Activated naive CD8-positive, alpha-beta T cell treated with anti-CD3 and anti-CD28 coated beads for 36 hours (primary cell): ENCODE measurements around the gene IQUB. TPM values are rescaled to one million over a fixed set of nuclear protein-coding genes. Genes with fewer than 3 reads are reported as not detected.
"Not testable (repeated sequence)": the region's sequence is repeated elsewhere in the genome, so short reads cannot be mapped to it uniquely, and the experiment has no call there.

Experiments
- DNase-seq: peaks from one replicate; pipeline ENCODE4 v3.0.0; 2021
- H3K27ac Mint-ChIP-seq: one replicate; pipeline ENCODE4 v1.8.0; 2022; ENCODE audit warnings: mild to moderate bottlenecking, moderate library complexity, mixed read lengths
- H3K27me3 Mint-ChIP-seq: one replicate; pipeline ENCODE4 v1.8.0; 2022; ENCODE audit warnings: mild to moderate bottlenecking, mixed read lengths
- H3K36me3 Mint-ChIP-seq: one replicate; pipeline ENCODE4 v1.8.0; 2021; ENCODE audit warnings: mild to moderate bottlenecking, mixed read lengths
- H3K4me1 Mint-ChIP-seq: one replicate; pipeline ENCODE4 v1.8.0; 2021; ENCODE audit warnings: mixed read lengths
- H3K4me3 Mint-ChIP-seq: one replicate; pipeline ENCODE4 v1.8.0; 2022; ENCODE audit warnings: mild to moderate bottlenecking, moderate library complexity, mixed read lengths
- H3K9me3 Mint-ChIP-seq: one replicate; pipeline ENCODE4 v1.8.0; 2022; ENCODE audit warnings: mixed read lengths
- total RNA-seq, 2 experiments: library from RNA; stranded (reverse); gene quantifications; one replicate each; pipeline ENCODE4 v1.2.3, GENCODE V29; 2021

Gene IQUB
- total RNA-seq, 2 experiments from 2014 or later = 0.06 TPM; not detected in 1

- peaks cover 2% of the 10 kb centered on the region for H3K9me3 Mint-ChIP-seq
- no peak overlapping the region for H3K27ac Mint-ChIP-seq
- no peaks in the 10 kb centered on the region for H3K36me3 Mint-ChIP-seq
- DNase-seq = no peak
- no peak overlapping the region for H3K4me3 Mint-ChIP-seq
- H3K27me3 Mint-ChIP-seq = peaks cover 21% of the 10 kb centered on the region
- H3K4me1 Mint-ChIP-seq = no peaks in the 10 kb centered on the region
These were observed 49.2 kb downstream of the IQUB start for GRCh38 chr7:123485187-123485586.

- Mint-ChIP-seq H3K4me3 (no peak overlapping the region), H3K4me1 (no peaks in the 10 kb centered on the region), H3K27me3 (peaks cover 20% of the 10 kb centered on the region), H3K27ac (no peak overlapping the region), H3K9me3 (no peaks in the 10 kb centered on the region), H3K36me3 (no peaks in the 10 kb centered on the region)
- DNase-seq = no peak
These were observed 50.2 kb downstream of the IQUB start for GRCh38 chr7:123484199-123484598.

- Mint-ChIP-seq H3K4me3 (no peak overlapping the region), H3K9me3 (peaks cover 5% of the 10 kb centered on the region), H3K27ac (no peak overlapping the region), H3K27me3 (peaks cover 30% of the 10 kb centered on the region), H3K4me1 (no peaks in the 10 kb centered on the region), H3K36me3 (no peaks in the 10 kb centered on the region)
- no peak for DNase-seq
These were observed 54.3 kb downstream of the IQUB start for GRCh38 chr7:123480107-123480506.

GRCh38 chr7:123478056-123478455, 56.3 kb downstream of the IQUB start:
- H3K27ac Mint-ChIP-seq, DNase-seq, H3K4me1 Mint-ChIP-seq, H3K9me3 Mint-ChIP-seq, H3K4me3 Mint-ChIP-seq, H3K36me3 Mint-ChIP-seq: not testable (repeated sequence)
- peaks cover 33% of the 10 kb centered on the region for H3K27me3 Mint-ChIP-seq

GRCh38 chr7:123472750-123473445, 61.5 kb downstream of the IQUB start:
- no peak overlapping the region for H3K4me3 Mint-ChIP-seq
- H3K9me3 Mint-ChIP-seq = peaks cover 5% of the 10 kb centered on the region
- DNase-seq = no peak
- no peaks in the 10 kb centered on the region for H3K36me3 Mint-ChIP-seq
- no peaks in the 10 kb centered on the region for H3K4me1 Mint-ChIP-seq
- no peak overlapping the region for H3K27ac Mint-ChIP-seq
- H3K27me3 Mint-ChIP-seq = peaks cover 18% of the 10 kb centered on the region

GRCh38 chr7:123472327-123472726, 62.1 kb downstream of the IQUB start:
- DNase-seq = no peak
- Mint-ChIP-seq H3K27me3 (peaks cover 12% of the 10 kb centered on the region), H3K9me3 (peaks cover 3% of the 10 kb centered on the region), H3K4me1 (no peaks in the 10 kb centered on the region), H3K4me3 (no peak overlapping the region), H3K27ac (no peak overlapping the region), H3K36me3 (no peaks in the 10 kb centered on the region)

GRCh38 chr7:123468303-123468702, 66.1 kb downstream of the IQUB start:
- H3K27ac Mint-ChIP-seq = no peak overlapping the region
- H3K27me3 Mint-ChIP-seq = peaks cover 5% of the 10 kb centered on the region
- no peaks in the 10 kb centered on the region for H3K4me1 Mint-ChIP-seq
- H3K4me3 Mint-ChIP-seq = no peak overlapping the region
- no peaks in the 10 kb centered on the region for H3K9me3 Mint-ChIP-seq
- DNase-seq = no peak
- no peaks in the 10 kb centered on the region for H3K36me3 Mint-ChIP-seq

GRCh38 chr7:123463890-123464289, 70.5 kb downstream of the IQUB start:
- Mint-ChIP-seq H3K9me3 (no peaks in the 10 kb centered on the region), H3K27me3 (peaks cover 13% of the 10 kb centered on the region), H3K4me1 (no peaks in the 10 kb centered on the region)

GRCh38 chr7:123460616-123461015, 73.8 kb downstream of the IQUB start:
- Mint-ChIP-seq H3K4me1 (no peaks in the 10 kb centered on the region), H3K36me3 (no peaks in the 10 kb centered on the region), H3K4me3 (no peak overlapping the region), H3K9me3 (no peaks in the 10 kb centered on the region), H3K27me3 (peaks cover 13% of the 10 kb centered on the region), H3K27ac (no peak overlapping the region)
- DNase-seq = no peak

More at GRCh38 chr7:123463890-123464289, 70.5 kb downstream of the IQUB start:
- Mint-ChIP-seq H3K36me3 (no peaks in the 10 kb centered on the region), H3K27ac (no peak overlapping the region), H3K4me3 (no peak overlapping the region)
- DNase-seq = no peak

GRCh38 chr7:123455965-123456470, 78.4 kb downstream of the IQUB start:
- Mint-ChIP-seq H3K9me3 (peaks cover 5% of the 10 kb centered on the region), H3K27me3 (no peaks in the 10 kb centered on the region), H3K36me3 (peaks cover 1% of the 10 kb centered on the region), H3K4me3 (no peak overlapping the region), H3K4me1 (no peaks in the 10 kb centered on the region), H3K27ac (no peak overlapping the region)
- no peak for DNase-seq

GRCh38 chr7:123440101-123440548, 94.3 kb downstream of the IQUB start:
- no peak for DNase-seq
- H3K4me1 Mint-ChIP-seq = no peaks in the 10 kb centered on the region
- no peaks in the 10 kb centered on the region for H3K27me3 Mint-ChIP-seq
- no peak overlapping the region for H3K4me3 Mint-ChIP-seq
- no peaks in the 10 kb centered on the region for H3K9me3 Mint-ChIP-seq
- no peaks in the 10 kb centered on the region for H3K36me3 Mint-ChIP-seq
- H3K27ac Mint-ChIP-seq = no peak overlapping the region

GRCh38 chr7:123439191-123439590, 95.2 kb downstream of the IQUB start:
- no peak overlapping the region for H3K4me3 Mint-ChIP-seq
- DNase-seq = no peak
- H3K27me3 Mint-ChIP-seq = no peaks in the 10 kb centered on the region
- H3K27ac Mint-ChIP-seq = no peak overlapping the region
- H3K9me3 Mint-ChIP-seq = no peaks in the 10 kb centered on the region
- H3K4me1 Mint-ChIP-seq = no peaks in the 10 kb centered on the region
- no peaks in the 10 kb centered on the region for H3K36me3 Mint-ChIP-seq

GRCh38 chr7:123437447-123437995, 96.9 kb downstream of the IQUB start:
- Mint-ChIP-seq H3K4me3 (no peak overlapping the region), H3K36me3 (no peaks in the 10 kb centered on the region), H3K4me1 (no peaks in the 10 kb centered on the region), H3K27me3 (no peaks in the 10 kb centered on the region), H3K27ac (no peak overlapping the region), H3K9me3 (no peaks in the 10 kb centered on the region)
- DNase-seq = no peak

- H3K4me1 Mint-ChIP-seq = no peaks in the 10 kb centered on the region
- H3K9me3 Mint-ChIP-seq = no peaks in the 10 kb centered on the region
- no peaks in the 10 kb centered on the region for H3K27me3 Mint-ChIP-seq
- no peak for DNase-seq
- H3K36me3 Mint-ChIP-seq = no peaks in the 10 kb centered on the region
- no peak overlapping the region for H3K4me3 Mint-ChIP-seq
- H3K27ac Mint-ChIP-seq = no peak overlapping the region
These were observed 99.2 kb downstream of the IQUB start for GRCh38 chr7:123435080-123435700.

- no peak for DNase-seq
- Mint-ChIP-seq H3K36me3 (no peaks in the 10 kb centered on the region), H3K4me1 (no peaks in the 10 kb centered on the region), H3K27ac (no peak overlapping the region), H3K4me3 (no peak overlapping the region), H3K9me3 (no peaks in the 10 kb centered on the region), H3K27me3 (no peaks in the 10 kb centered on the region)
These were observed 100.7 kb downstream of the IQUB start for GRCh38 chr7:123433665-123434064.
